ENCODE measurements around the gene DTX1. TPM values are rescaled to one million over a fixed set of nuclear protein-coding genes. Genes with fewer than 3 reads are reported as not detected.

DTX1 gene
- total RNA-seq, 1 experiment from 2014 or later = 2.5 TPM

- no peaks in the 10 kb centered on the region for H3K36me3 ChIP-seq (replicated peaks; ENCODE audit: control insufficient read depth, insufficient read depth, low read length)
- no peak overlapping the region for H3K4me3 ChIP-seq (ENCODE audit: insufficient read depth, low read depth, low read length)
- DNase-seq = peak; percentile 50
- H3K27me3 ChIP-seq (ENCODE audit: control insufficient read depth, insufficient read depth, low read length) = peaks cover 13% of the 10 kb centered on the region
These were observed 4.6 kb downstream of the DTX1 start for GRCh38 chr12:113061061-113061694.

GRCh38 chr12:113062502-113063395, 6.2 kb downstream of the DTX1 start:
- DNase-seq = peak; percentile 63
- Histone ChIP-seq H3K27me3 (ENCODE audit: control insufficient read depth, insufficient read depth, low read length) (no peaks in the 10 kb centered on the region; the same call in none of the 2 replicates), H3K4me3 (ENCODE audit: insufficient read depth, low read depth, low read length) (no peak overlapping the region), H3K36me3 (replicated peaks; ENCODE audit: control insufficient read depth, insufficient read depth, low read length) (no peaks in the 10 kb centered on the region)

- DNase-seq = peak; percentile 28
- H3K4me3 ChIP-seq (ENCODE audit: insufficient read depth, low read depth, low read length) = no peak overlapping the region
- no peaks in the 10 kb centered on the region; the same call in 1 of the 2 replicates for H3K27me3 ChIP-seq (ENCODE audit: control insufficient read depth, insufficient read depth, low read length)
- no peaks in the 10 kb centered on the region for H3K36me3 ChIP-seq (replicated peaks; ENCODE audit: control insufficient read depth, insufficient read depth, low read length)
These were observed 7.1 kb downstream of the DTX1 start for GRCh38 chr12:113063396-113064350.

GRCh38 chr12:113064395-113065125, 8.0 kb downstream of the DTX1 start:
- no peaks in the 10 kb centered on the region for H3K36me3 ChIP-seq (replicated peaks; ENCODE audit: control insufficient read depth, insufficient read depth, low read length)
- no peaks in the 10 kb centered on the region; the same call in 1 of the 2 replicates for H3K27me3 ChIP-seq (ENCODE audit: control insufficient read depth, insufficient read depth, low read length)
- DNase-seq = no peak
- H3K4me3 ChIP-seq (ENCODE audit: insufficient read depth, low read depth, low read length) = no peak overlapping the region

GRCh38 chr12:113065126-113066007, 8.8 kb downstream of the DTX1 start:
- DNase-seq = peak; percentile 98

GRCh38 chr12:113066813-113067400, 10.4 kb downstream of the DTX1 start:
- Histone ChIP-seq H3K36me3 (replicated peaks; ENCODE audit: control insufficient read depth, insufficient read depth, low read length) (no peaks in the 10 kb centered on the region), H3K27me3 (ENCODE audit: control insufficient read depth, insufficient read depth, low read length) (no peaks in the 10 kb centered on the region; the same call in 1 of the 2 replicates), H3K4me3 (ENCODE audit: insufficient read depth, low read depth, low read length) (no peak overlapping the region)
- DNase-seq = peak; percentile 50

More at GRCh38 chr12:113065126-113066007, 8.8 kb downstream of the DTX1 start:
- peak overlapping the region; percentile 20; the same call in 1 of the 2 replicates for H3K4me3 ChIP-seq (ENCODE audit: insufficient read depth, low read depth, low read length)
- no peaks in the 10 kb centered on the region; the same call in 1 of the 2 replicates for H3K27me3 ChIP-seq (ENCODE audit: control insufficient read depth, insufficient read depth, low read length)
- H3K36me3 ChIP-seq (replicated peaks; ENCODE audit: control insufficient read depth, insufficient read depth, low read length) = no peaks in the 10 kb centered on the region

- Histone ChIP-seq H3K4me3 (ENCODE audit: insufficient read depth, low read depth, low read length) (no peak overlapping the region), H3K27me3 (ENCODE audit: control insufficient read depth, insufficient read depth, low read length) (no peaks in the 10 kb centered on the region; the same call in 1 of the 2 replicates), H3K36me3 (replicated peaks; ENCODE audit: control insufficient read depth, insufficient read depth, low read length) (no peaks in the 10 kb centered on the region)
- DNase-seq = no peak
These were observed 11.7 kb downstream of the DTX1 start for GRCh38 chr12:113067987-113068935.

- H3K36me3 ChIP-seq (replicated peaks; ENCODE audit: control insufficient read depth, insufficient read depth, low read length) = no peaks in the 10 kb centered on the region
- no peak overlapping the region for H3K4me3 ChIP-seq (ENCODE audit: insufficient read depth, low read depth, low read length)
- H3K27me3 ChIP-seq (ENCODE audit: control insufficient read depth, insufficient read depth, low read length) = no peaks in the 10 kb centered on the region; the same call in 1 of the 2 replicates
- no peak for DNase-seq
These were observed 12.6 kb downstream of the DTX1 start for GRCh38 chr12:113069149-113069548.

GRCh38 chr12:113069751-113070116, 13.2 kb downstream of the DTX1 start:
- Histone ChIP-seq H3K36me3 (replicated peaks; ENCODE audit: control insufficient read depth, insufficient read depth, low read length) (no peaks in the 10 kb centered on the region), H3K4me3 (ENCODE audit: insufficient read depth, low read depth, low read length) (no peak overlapping the region), H3K27me3 (ENCODE audit: control insufficient read depth, insufficient read depth, low read length) (no peaks in the 10 kb centered on the region)
- no peak for DNase-seq

- no peak overlapping the region for H3K4me3 ChIP-seq (ENCODE audit: insufficient read depth, low read depth, low read length)
- peaks cover 3% of the 10 kb centered on the region; the same call in 1 of the 2 replicates for H3K27me3 ChIP-seq (ENCODE audit: control insufficient read depth, insufficient read depth, low read length)
- H3K36me3 ChIP-seq (replicated peaks; ENCODE audit: control insufficient read depth, insufficient read depth, low read length) = no peaks in the 10 kb centered on the region
- DNase-seq = no peak
These were observed 13.8 kb downstream of the DTX1 start for GRCh38 chr12:113070117-113070906.

Measured in H7 (cell line).